Measurements from ENCODE around the gene REV1. TPM values are rescaled to one million over a fixed set of nuclear protein-coding genes. Genes with fewer than 3 reads are reported as not detected.
A peak's percentile ranks its signal among the peaks of the same experiment; 100 is the strongest.

REV1 gene
- total RNA-seq, 4 donors from 2014 or later: 54.7 to 84.4 (median 68.8) TPM

DNA sequence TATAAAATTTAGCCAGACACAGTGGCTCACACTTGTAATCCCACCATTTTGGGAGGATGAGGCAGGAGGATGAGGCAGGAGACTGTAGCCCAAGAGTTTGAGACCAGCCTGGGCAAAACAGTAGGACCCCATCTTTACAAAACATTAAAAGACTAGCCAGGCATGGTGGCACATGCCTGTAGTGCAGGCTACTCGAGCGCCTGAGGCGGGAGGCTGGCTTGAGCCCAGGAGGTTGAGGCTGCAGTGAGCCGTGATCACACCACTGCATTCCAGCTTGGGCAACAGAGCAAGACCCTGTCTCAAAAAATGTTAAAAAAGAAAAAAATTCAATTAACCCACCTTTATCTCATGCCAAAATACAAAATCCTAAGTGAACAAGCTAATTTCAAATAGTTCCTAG lies 4.0 kb downstream of the REV1 start:
- peaks cover 15 to 29% of the 10 kb centered on the region in 2 donors for H3K4me1 ChIP-seq
- no peaks in the 10 kb centered on the region for H3K9me3 ChIP-seq
- no peak for TF ChIP-seq POLR2A (IDR thresholded peaks at IDR 0.05)
- TF ChIP-seq, protein P1, sequence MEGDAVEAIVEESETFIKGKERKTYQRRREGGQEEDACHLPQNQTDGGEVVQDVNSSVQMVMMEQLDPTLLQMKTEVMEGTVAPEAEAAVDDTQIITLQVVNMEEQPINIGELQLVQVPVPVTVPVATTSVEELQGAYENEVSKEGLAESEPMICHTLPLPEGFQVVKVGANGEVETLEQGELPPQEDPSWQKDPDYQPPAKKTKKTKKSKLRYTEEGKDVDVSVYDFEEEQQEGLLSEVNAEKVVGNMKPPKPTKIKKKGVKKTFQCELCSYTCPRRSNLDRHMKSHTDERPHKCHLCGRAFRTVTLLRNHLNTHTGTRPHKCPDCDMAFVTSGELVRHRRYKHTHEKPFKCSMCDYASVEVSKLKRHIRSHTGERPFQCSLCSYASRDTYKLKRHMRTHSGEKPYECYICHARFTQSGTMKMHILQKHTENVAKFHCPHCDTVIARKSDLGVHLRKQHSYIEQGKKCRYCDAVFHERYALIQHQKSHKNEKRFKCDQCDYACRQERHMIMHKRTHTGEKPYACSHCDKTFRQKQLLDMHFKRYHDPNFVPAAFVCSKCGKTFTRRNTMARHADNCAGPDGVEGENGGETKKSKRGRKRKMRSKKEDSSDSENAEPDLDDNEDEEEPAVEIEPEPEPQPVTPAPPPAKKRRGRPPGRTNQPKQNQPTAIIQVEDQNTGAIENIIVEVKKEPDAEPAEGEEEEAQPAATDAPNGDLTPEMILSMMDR (IDR thresholded peaks at IDR 0.05): no peak
- H3K36me3 ChIP-seq: no peaks in the 10 kb centered on the region
- DNase-seq: peak; percentile 53 to 69
- intact Hi-C loops (cut with DNase I): no loop called here
- H3K4me3 ChIP-seq (replicated peaks in 1 of 3): no peak overlapping the region
- H3K27me3 ChIP-seq: no peaks in the 10 kb centered on the region
- no peak overlapping the region for H3K27ac ChIP-seq
- 45 to 57% methylated on average over 4 of the region's 4 CpGs for WGBS, 2 donors

DNA sequence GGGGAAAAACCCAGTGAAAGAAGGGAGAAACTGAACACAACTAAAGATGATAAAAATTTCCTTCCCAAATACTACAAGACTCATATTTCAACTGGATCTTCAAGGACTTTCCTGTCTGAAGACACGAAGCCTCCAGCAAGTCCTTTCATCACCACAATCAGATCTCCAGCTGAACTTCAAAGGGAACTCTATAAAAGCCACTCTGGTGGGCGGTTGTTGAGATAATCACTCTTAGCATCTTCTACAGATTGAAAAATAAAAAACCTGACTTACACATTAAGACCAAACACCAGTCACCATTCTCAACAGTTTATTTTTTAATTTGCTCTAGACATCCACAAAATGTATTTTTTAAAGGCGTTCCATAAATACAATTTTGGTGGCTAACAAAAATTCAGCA lies 4.4 kb downstream of the REV1 start:
- TF ChIP-seq, protein P1 (IDR thresholded peaks at IDR 0.05): no peak
- TF ChIP-seq POLR2A (IDR thresholded peaks at IDR 0.05): no peak
- no peak overlapping the region for H3K4me3 ChIP-seq (replicated peaks in 1 of 3)
- H3K27ac ChIP-seq: no peak overlapping the region
- WGBS, 2 donors: 71 to 73% methylated on average over 3 of the region's 3 CpGs
- no peak for DNase-seq
- H3K27me3 ChIP-seq: no peaks in the 10 kb centered on the region
- H3K4me1 ChIP-seq: peaks cover 15 to 25% of the 10 kb centered on the region in 2 donors
- no peaks in the 10 kb centered on the region for H3K36me3 ChIP-seq
- intact Hi-C loops (cut with DNase I): no loop called here
- H3K9me3 ChIP-seq: no peaks in the 10 kb centered on the region

DNA sequence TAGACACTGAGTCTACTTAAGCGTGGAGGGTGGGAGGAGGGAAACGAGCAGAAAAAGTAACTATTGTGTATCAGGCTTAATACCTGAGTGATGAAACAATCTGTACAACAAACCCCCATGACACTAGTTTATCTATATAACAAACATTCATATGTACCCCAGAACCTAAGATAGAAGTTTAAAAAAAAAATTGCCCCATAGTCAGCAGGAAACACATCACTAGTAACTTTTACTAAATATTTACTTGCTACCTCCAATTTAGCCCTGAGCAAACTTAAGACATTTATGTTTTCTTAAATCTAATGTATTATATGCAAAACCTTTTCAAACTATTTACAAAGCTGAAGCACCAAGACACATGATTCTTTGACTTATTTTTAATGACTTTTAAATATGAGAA lies 5.6 kb downstream of the REV1 start:
- no peak for DNase-seq
- Histone ChIP-seq H3K27ac (no peak overlapping the region), H3K4me3 (replicated peaks in 1 of 3) (no peak overlapping the region), H3K36me3 (no peaks in the 10 kb centered on the region), H3K9me3 (no peaks in the 10 kb centered on the region), H3K27me3 (no peaks in the 10 kb centered on the region), H3K4me1 (peaks cover 15 to 30% of the 10 kb centered on the region in 2 donors)
- intact Hi-C loops (cut with DNase I): no loop called here
- WGBS, 2 donors: 78 to 82% methylated on average over 2 of the region's 2 CpGs
- TF ChIP-seq, protein P1 (IDR thresholded peaks at IDR 0.05): no peak
- no peak for TF ChIP-seq POLR2A (IDR thresholded peaks at IDR 0.05)

DNA sequence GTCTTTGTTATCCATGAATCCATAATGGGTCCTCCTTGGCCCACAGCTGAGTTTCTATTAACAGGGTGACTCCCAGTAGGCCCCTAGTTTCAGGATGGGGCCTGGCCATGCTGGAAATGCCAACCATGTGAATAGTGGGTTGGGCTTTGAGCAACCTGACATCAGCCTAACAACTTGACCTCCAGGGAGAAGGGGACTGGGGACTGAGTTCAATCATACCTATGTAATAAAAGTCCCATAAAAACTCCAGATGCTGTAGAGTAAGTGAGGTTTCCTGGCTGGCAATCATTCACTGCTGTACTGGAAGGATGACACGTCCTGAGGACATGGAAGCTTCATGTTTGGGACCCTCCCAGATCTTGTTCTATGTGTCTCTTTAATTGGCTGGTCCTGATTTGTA lies 7.9 kb downstream of the REV1 start:
- WGBS, 2 donors: 59 to 88% methylated on average over 1 of the region's 1 CpG
- no peaks in the 10 kb centered on the region for H3K36me3 ChIP-seq
- TF ChIP-seq, protein P1 (IDR thresholded peaks at IDR 0.05): no peak
- no peak overlapping the region for H3K27ac ChIP-seq
- H3K9me3 ChIP-seq: no peaks in the 10 kb centered on the region
- intact Hi-C loops (cut with DNase I): no loop called here
- no peaks in the 10 kb centered on the region for H3K27me3 ChIP-seq
- peaks cover 3 to 25% of the 10 kb centered on the region in 2 donors for H3K4me1 ChIP-seq
- DNase-seq: no peak
- H3K4me3 ChIP-seq (replicated peaks in 1 of 3): no peak overlapping the region

DNA sequence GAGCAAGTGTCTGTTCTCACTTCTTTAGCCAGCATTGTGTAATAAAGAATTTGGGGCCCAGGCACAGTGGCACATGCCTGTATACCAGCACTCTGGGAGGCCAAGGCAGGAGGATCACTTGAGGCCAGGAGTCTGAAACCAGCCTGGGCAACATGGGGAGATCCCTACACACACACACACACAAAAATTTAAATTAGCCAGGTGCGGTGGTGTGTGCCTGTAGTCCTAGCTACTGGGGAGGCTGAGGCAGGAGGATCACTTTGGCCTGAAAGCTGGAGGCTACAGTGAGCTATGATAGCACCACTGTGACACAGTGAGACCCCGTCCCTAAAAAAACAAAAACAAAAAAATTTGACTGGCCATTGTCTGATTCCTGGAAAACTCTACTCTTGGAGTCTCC lies 8.3 kb downstream of the REV1 start:
- Histone ChIP-seq H3K4me1 (peaks cover 7 to 25% of the 10 kb centered on the region in 2 donors), H3K27me3 (no peaks in the 10 kb centered on the region), H3K4me3 (replicated peaks in 1 of 3) (no peak overlapping the region), H3K36me3 (no peaks in the 10 kb centered on the region), H3K9me3 (no peaks in the 10 kb centered on the region), H3K27ac (no peak overlapping the region)
- intact Hi-C loops (cut with DNase I): no loop called here
- 97 to 100% methylated on average over 2 of the region's 2 CpGs for WGBS, 2 donors
- DNase-seq: no peak
- TF ChIP-seq, protein P1 (IDR thresholded peaks at IDR 0.05): no peak
- TF ChIP-seq POLR2A (IDR thresholded peaks at IDR 0.05): no peak

Measured in thyroid gland (tissue), 4 donors.